GM23338 (cell line): Measurements from ENCODE around the gene GYS2. TPM values are rescaled to one million over a fixed set of nuclear protein-coding genes. Genes with fewer than 3 reads are reported as not detected.

Source experiments
- ATAC-seq: fragments of 200-7000 bp; cut with Tn5 transposase; 3 replicates; pipeline ENCODE4 v1.9.1; 2020
- DNase-seq: peaks from one replicate; pipeline ENCODE4 v3.0.0-alpha.2; 2015; ENCODE audit warnings: low spot score
- H2AFZ ChIP-seq: fragments of 200-600 bp; sonication (generic); 2 replicates; pipeline ENCODE4 v1.8.0; 2016; ENCODE audit warnings: antibody characterized with exemption, mild to moderate bottlenecking, moderate library complexity
- H3F3A ChIP-seq: fragments of 200-600 bp; sonication (generic); replicated peaks from 2 replicates; pipeline ENCODE4 v1.8.0; 2017; ENCODE audit warnings: antibody characterized with exemption, mixed run types, low read depth
- H3K27ac ChIP-seq: fragments of 200-600 bp; sonication (generic); 2 replicates; pipeline ENCODE4 v1.6.1; 2016; ENCODE audit warnings: low read depth
- H3K27me3 ChIP-seq: fragments of 200-600 bp; sonication (generic); 2 replicates; pipeline ENCODE4 v1.8.0; 2016; ENCODE audit warnings: mild to moderate bottlenecking, mixed run types, moderate library complexity; ENCODE audit not compliant: insufficient read depth
- H3K36me3 ChIP-seq: fragments of 200-600 bp; sonication (generic); 2 replicates; pipeline ENCODE4 v1.8.0; 2016; ENCODE audit warnings: mild to moderate bottlenecking; ENCODE audit not compliant: insufficient read depth
- H3K4me1 ChIP-seq: fragments of 200-600 bp; sonication (generic); 2 replicates; pipeline ENCODE4 v1.8.0; 2016; ENCODE audit warnings: mild to moderate bottlenecking, moderate library complexity; ENCODE audit not compliant: insufficient read depth
- H3K4me2 ChIP-seq: fragments of 200-600 bp; sonication (generic); 2 replicates; pipeline ENCODE4 v1.7.1; 2017; ENCODE audit warnings: mixed run types
- H3K4me3 ChIP-seq: fragments of 200-600 bp; sonication (generic); 2 replicates; pipeline ENCODE4 v1.6.1; 2016; ENCODE audit warnings: mixed run types
- H3K79me2 ChIP-seq: fragments of 200-600 bp; sonication (generic); replicated peaks from 2 replicates; pipeline ENCODE4 v1.8.0; 2017; ENCODE audit warnings: mild to moderate bottlenecking; ENCODE audit not compliant: insufficient read depth
- H3K9me2 ChIP-seq: fragments of 200-600 bp; sonication (generic); 2 replicates; pipeline ENCODE4 v1.8.0; 2017; ENCODE audit not compliant: insufficient read depth
- H4K20me1 ChIP-seq: fragments of 200-600 bp; sonication (generic); replicated peaks from 2 replicates; pipeline ENCODE4 v1.8.0; 2017; ENCODE audit warnings: mild to moderate bottlenecking; ENCODE audit not compliant: insufficient read depth
- H3K27ac Mint-ChIP-seq: 2 replicates; pipeline ENCODE4 v1.8.0; 2020; ENCODE audit warnings: inconsistent platforms, mild to moderate bottlenecking, moderate library complexity, mixed read lengths
- H3K27me3 Mint-ChIP-seq: 3 replicates; pipeline ENCODE4 v1.8.0; 2022; ENCODE audit warnings: low read depth, mild to moderate bottlenecking, moderate library complexity, mixed read lengths, inconsistent platforms; ENCODE audit not compliant: insufficient read depth, poor library complexity
- H3K36me3 Mint-ChIP-seq: 3 replicates; pipeline ENCODE4 v1.8.0; 2021; ENCODE audit warnings: low read depth, mild to moderate bottlenecking, inconsistent platforms, moderate library complexity, mixed read lengths
- H3K4me1 Mint-ChIP-seq: 3 replicates; pipeline ENCODE4 v1.8.0; 2020; ENCODE audit warnings: mild to moderate bottlenecking, inconsistent platforms, mixed read lengths
- H3K4me3 Mint-ChIP-seq: 3 replicates; pipeline ENCODE4 v1.8.0; 2021; ENCODE audit warnings: moderate library complexity, mild to moderate bottlenecking, inconsistent platforms, mixed read lengths
- H3K9me3 Mint-ChIP-seq: 3 replicates; pipeline ENCODE4 v1.8.0; 2020; ENCODE audit warnings: moderate library complexity, mild to moderate bottlenecking, inconsistent platforms, mixed read lengths
- CTCF ChIP-seq, 2 experiments: fragments of 200-600 bp in 1 of 2; sonication (generic) in 1 of 2; conservative IDR thresholded peaks; 2 replicates each; pipeline versions ENCODE4 v1.5.1 to v1.6.1; 2016 to 2017; ENCODE audit warnings: antibody characterized with exemption in 2 of 2, low read depth in 2 of 2, mild to moderate bottlenecking in 2 of 2, moderate library complexity in 1 of 2
- EZH2phosphoT487 ChIP-seq: fragments of 200-600 bp; sonication (generic); IDR thresholded peaks from one replicate; pipeline ENCODE4 v1.8.1; 2018; ENCODE audit warnings: antibody characterized with exemption; ENCODE audit not compliant: unreplicated experiment
- JUNB ChIP-seq: IDR thresholded peaks from one replicate; pipeline ENCODE4 v1.6.1; 2016; ENCODE audit warnings: antibody characterized with exemption; ENCODE audit not compliant: unreplicated experiment
- STAT1 ChIP-seq: IDR thresholded peaks from one replicate; pipeline ENCODE4 v1.6.1; 2016; ENCODE audit warnings: antibody characterized with exemption; ENCODE audit not compliant: unreplicated experiment
- polyA plus RNA-seq: library from polyadenylated mRNA; unstranded; fragments of >200 nt; fragmentation: Nextera tagmentation; extraction: Ambion mirVana; gene quantifications from 2 replicates; pipeline ENCODE4 v1.2.1, GENCODE V29; 2016
- total RNA-seq: library from RNA; depleted of rRNA; stranded (reverse); fragments of >200 nt; shearing (Covaris generic); gene quantifications from 2 replicates; pipeline ENCODE4 v1.2.3, GENCODE V29; 2014
- TF ChIP-seq, protein P1 (sequence below): IDR thresholded peaks from 2 replicates; pipeline ENCODE4 v1.6.1; 2016; ENCODE audit warnings: antibody characterized with exemption
- TF ChIP-seq, protein P2 (sequence below): fragments of 250-450 bp; sonication (Bioruptor Pico); IDR thresholded peaks from 2 replicates; pipeline ENCODE4 v1.5.0; 2020; ENCODE audit warnings: mild to moderate bottlenecking, moderate library complexity

GYS2 gene
- total and polyA plus RNA-seq, 2 experiments from 2014 or later = not detected

DNA sequence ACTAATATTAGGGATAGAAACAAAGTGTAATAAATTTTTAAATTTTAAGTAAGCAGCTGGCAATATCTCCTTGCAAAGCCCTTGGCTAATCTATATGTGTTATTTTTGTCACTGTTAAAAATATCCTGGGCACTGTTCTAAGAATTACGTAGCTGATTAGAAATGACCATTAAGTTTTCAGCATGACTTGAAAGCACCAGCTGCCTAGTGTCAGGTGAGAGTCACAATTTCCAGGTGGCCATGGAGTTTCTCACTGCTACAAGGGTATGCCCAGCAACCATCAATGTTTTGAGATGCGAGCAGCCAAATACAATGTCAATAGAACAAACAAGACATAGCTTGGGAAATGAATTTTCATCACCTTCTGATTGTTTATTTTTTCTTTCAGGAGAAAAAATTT lies 23.3 kb upstream of the GYS2 start:
- no peaks in the 10 kb centered on the region for H3K27me3 ChIP-seq
- no peaks in the 10 kb centered on the region for H3K79me2 ChIP-seq
- no peak overlapping the region for H2AFZ ChIP-seq
- Mint-ChIP-seq H3K4me1 (no peaks in the 10 kb centered on the region), H3K36me3 (peaks cover 11% of the 10 kb centered on the region; the same call in 2 of the 3 replicates), H3K4me3 (no peak overlapping the region), H3K27ac (no peak overlapping the region), H3K27me3 (no peaks in the 10 kb centered on the region), H3K9me3 (peaks cover 7% of the 10 kb centered on the region; the same call in 2 of the 3 replicates)
- no peak for TF ChIP-seq STAT1
- no peak for TF ChIP-seq JUNB
- TF ChIP-seq, protein P1, sequence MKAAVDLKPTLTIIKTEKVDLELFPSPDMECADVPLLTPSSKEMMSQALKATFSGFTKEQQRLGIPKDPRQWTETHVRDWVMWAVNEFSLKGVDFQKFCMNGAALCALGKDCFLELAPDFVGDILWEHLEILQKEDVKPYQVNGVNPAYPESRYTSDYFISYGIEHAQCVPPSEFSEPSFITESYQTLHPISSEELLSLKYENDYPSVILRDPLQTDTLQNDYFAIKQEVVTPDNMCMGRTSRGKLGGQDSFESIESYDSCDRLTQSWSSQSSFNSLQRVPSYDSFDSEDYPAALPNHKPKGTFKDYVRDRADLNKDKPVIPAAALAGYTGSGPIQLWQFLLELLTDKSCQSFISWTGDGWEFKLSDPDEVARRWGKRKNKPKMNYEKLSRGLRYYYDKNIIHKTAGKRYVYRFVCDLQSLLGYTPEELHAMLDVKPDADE = no peak
- TF ChIP-seq, protein P2, sequence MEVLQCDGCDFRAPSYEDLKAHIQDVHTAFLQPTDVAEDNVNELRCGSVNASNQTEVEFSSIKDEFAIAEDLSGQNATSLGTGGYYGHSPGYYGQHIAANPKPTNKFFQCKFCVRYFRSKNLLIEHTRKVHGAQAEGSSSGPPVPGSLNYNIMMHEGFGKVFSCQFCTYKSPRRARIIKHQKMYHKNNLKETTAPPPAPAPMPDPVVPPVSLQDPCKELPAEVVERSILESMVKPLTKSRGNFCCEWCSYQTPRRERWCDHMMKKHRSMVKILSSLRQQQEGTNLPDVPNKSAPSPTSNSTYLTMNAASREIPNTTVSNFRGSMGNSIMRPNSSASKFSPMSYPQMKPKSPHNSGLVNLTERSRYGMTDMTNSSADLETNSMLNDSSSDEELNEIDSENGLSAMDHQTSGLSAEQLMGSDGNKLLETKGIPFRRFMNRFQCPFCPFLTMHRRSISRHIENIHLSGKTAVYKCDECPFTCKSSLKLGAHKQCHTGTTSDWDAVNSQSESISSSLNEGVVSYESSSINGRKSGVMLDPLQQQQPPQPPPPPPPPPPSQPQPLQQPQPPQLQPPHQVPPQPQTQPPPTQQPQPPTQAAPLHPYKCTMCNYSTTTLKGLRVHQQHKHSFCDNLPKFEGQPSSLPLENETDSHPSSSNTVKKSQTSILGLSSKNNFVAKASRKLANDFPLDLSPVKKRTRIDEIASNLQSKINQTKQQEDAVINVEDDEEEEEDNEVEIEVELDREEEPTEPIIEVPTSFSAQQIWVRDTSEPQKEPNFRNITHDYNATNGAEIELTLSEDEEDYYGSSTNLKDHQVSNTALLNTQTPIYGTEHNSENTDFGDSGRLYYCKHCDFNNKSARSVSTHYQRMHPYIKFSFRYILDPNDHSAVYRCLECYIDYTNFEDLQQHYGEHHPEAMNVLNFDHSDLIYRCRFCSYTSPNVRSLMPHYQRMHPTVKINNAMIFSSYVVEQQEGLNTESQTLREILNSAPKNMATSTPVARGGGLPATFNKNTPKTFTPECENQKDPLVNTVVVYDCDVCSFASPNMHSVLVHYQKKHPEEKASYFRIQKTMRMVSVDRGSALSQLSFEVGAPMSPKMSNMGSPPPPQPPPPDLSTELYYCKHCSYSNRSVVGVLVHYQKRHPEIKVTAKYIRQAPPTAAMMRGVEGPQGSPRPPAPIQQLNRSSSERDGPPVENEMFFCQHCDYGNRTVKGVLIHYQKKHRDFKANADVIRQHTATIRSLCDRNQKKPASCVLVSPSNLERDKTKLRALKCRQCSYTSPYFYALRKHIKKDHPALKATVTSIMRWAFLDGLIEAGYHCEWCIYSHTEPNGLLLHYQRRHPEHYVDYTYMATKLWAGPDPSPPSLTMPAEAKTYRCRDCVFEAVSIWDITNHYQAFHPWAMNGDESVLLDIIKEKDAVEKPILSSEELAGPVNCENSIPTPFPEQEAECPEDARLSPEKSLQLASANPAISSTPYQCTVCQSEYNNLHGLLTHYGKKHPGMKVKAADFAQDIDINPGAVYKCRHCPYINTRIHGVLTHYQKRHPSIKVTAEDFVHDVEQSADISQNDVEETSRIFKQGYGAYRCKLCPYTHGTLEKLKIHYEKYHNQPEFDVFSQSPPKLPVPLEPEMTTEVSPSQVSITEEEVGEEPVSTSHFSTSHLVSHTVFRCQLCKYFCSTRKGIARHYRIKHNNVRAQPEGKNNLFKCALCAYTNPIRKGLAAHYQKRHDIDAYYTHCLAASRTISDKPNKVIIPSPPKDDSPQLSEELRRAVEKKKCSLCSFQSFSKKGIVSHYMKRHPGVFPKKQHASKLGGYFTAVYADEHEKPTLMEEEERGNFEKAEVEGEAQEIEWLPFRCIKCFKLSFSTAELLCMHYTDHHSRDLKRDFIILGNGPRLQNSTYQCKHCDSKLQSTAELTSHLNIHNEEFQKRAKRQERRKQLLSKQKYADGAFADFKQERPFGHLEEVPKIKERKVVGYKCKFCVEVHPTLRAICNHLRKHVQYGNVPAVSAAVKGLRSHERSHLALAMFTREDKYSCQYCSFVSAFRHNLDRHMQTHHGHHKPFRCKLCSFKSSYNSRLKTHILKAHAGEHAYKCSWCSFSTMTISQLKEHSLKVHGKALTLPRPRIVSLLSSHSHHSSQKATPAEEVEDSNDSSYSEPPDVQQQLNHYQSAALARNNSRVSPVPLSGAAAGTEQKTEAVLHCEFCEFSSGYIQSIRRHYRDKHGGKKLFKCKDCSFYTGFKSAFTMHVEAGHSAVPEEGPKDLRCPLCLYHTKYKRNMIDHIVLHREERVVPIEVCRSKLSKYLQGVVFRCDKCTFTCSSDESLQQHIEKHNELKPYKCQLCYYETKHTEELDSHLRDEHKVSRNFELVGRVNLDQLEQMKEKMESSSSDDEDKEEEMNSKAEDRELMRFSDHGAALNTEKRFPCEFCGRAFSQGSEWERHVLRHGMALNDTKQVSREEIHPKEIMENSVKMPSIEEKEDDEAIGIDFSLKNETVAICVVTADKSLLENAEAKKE (CRISPR knock-in tag) = no peak
- H4K20me1 ChIP-seq = 0 out of 2 replicates have a peak, but pooled peaks cover 4% of the 10 kb centered on the region
- H3K4me2 ChIP-seq = no peak overlapping the region
- DNase-seq (no peak), ATAC-seq (no peak)
- H3K4me3 ChIP-seq = no peak overlapping the region
- H3K36me3 ChIP-seq = no peaks in the 10 kb centered on the region
- H3F3A ChIP-seq = peaks cover 7% of the 10 kb centered on the region; the same call in 1 of the 2 replicates
- no peaks in the 10 kb centered on the region for H3K4me1 ChIP-seq
- no peaks in the 10 kb centered on the region for H3K9me2 ChIP-seq
- no peak overlapping the region for H3K27ac ChIP-seq

DNA sequence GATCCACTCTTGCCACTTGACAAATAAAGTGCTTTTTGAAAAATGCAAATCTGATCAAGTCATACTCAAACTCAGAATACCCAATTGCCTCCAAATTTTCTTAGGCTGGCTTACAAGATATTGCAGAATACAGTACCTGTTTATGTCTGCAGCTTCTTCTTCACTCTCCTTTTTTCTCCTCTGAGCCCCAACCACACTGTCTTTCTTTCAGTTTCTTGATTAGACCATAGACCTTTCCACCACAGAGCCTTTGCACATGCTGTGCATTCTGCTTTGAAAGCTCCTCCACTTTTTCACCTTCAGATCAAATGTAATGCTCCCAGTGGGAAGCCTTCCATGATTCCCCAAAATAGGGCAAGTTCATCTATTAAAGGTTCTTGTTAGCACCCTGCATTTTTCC lies 13.9 kb upstream of the GYS2 start:
- peaks cover 2% of the 10 kb centered on the region; the same call in 1 of the 3 replicates for H3K9me3 Mint-ChIP-seq
- Histone ChIP-seq H3K9me2 (no peaks in the 10 kb centered on the region), H3K4me2 (no peak overlapping the region), H3K79me2 (no peaks in the 10 kb centered on the region), H3K4me3 (no peak overlapping the region), H4K20me1 (no peaks in the 10 kb centered on the region), H3F3A (no peaks in the 10 kb centered on the region), H3K27ac (no peak overlapping the region), H2AFZ (no peak overlapping the region), H3K36me3 (no peaks in the 10 kb centered on the region), H3K4me1 (no peaks in the 10 kb centered on the region), H3K27me3 (no peaks in the 10 kb centered on the region)
- no peak overlapping the region for H3K4me3 Mint-ChIP-seq
- no peaks in the 10 kb centered on the region for H3K36me3 Mint-ChIP-seq
- DNase-seq = no peak
- no peaks in the 10 kb centered on the region for H3K4me1 Mint-ChIP-seq
- ATAC-seq = no peak
- no peak overlapping the region for H3K27ac Mint-ChIP-seq
- H3K27me3 Mint-ChIP-seq = no peaks in the 10 kb centered on the region
- TF ChIP-seq EZH2phosphoT487 = no peak
- no peak for TF ChIP-seq CTCF (conservative IDR thresholded peaks at IDR 0.05; ENCODE audit: low read depth in 2 of 2)
